GM13977 (cell line): ENCODE measurements around the gene MMS19.

Experiments used
- DNase-seq: peaks from one replicate; pipeline ENCODE4 v3.0.0; 2012; ENCODE audit warnings: low spot score
- in situ Hi-C: fragments of 300-500 bp; cut with MboI; formaldehyde crosslinking; loops from one replicate; pipeline ENCODE4 v1.12.0; 2022; ENCODE audit warnings: low sequenced_read_pairs, low pct_unique_long_range_greater_than_20kb, mixed read lengths, inconsistent platforms; ENCODE audit not compliant: unreplicated experiment
- TF ChIP-seq, protein P1 (sequence below): IDR thresholded peaks from 2 replicates; pipeline ENCODE4 v1.5.1; 2012; ENCODE audit warnings: mild to moderate bottlenecking, control low read depth; ENCODE audit not compliant: insufficient read depth; ENCODE audit errors: extremely low read depth, missing control alignments

MMS19 gene

GRCh38 chr10:97459933-97460332, 38.3 kb downstream of the MMS19 start:
- TF ChIP-seq, protein P1, sequence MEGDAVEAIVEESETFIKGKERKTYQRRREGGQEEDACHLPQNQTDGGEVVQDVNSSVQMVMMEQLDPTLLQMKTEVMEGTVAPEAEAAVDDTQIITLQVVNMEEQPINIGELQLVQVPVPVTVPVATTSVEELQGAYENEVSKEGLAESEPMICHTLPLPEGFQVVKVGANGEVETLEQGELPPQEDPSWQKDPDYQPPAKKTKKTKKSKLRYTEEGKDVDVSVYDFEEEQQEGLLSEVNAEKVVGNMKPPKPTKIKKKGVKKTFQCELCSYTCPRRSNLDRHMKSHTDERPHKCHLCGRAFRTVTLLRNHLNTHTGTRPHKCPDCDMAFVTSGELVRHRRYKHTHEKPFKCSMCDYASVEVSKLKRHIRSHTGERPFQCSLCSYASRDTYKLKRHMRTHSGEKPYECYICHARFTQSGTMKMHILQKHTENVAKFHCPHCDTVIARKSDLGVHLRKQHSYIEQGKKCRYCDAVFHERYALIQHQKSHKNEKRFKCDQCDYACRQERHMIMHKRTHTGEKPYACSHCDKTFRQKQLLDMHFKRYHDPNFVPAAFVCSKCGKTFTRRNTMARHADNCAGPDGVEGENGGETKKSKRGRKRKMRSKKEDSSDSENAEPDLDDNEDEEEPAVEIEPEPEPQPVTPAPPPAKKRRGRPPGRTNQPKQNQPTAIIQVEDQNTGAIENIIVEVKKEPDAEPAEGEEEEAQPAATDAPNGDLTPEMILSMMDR: no peak
- in situ Hi-C loops: no loop called here
- no peak for DNase-seq

GRCh38 chr10:97459111-97459510, 39.1 kb downstream of the MMS19 start:
- in situ Hi-C loops: no loop called here
- DNase-seq: no peak
- TF ChIP-seq, protein P1: no peak

GRCh38 chr10:97456686-97457065, 41.5 kb downstream of the MMS19 start:
- in situ Hi-C loops: no loop called here
- no peak for DNase-seq

GRCh38 chr10:97456034-97456685, 42.1 kb downstream of the MMS19 start:
- DNase-seq: no peak
- in situ Hi-C loops: no loop called here
- TF ChIP-seq, protein P1: no peak

More at GRCh38 chr10:97456686-97457065, 41.5 kb downstream of the MMS19 start:
- TF ChIP-seq, protein P1: no peak

- in situ Hi-C loops: no loop called here
- TF ChIP-seq, protein P1: no peak
- DNase-seq: no peak
These were observed 43.7 kb downstream of the MMS19 start for GRCh38 chr10:97454330-97455036.

- TF ChIP-seq, protein P1: no peak
- DNase-seq: no peak
- in situ Hi-C loops: no loop called here
These were observed 45.9 kb downstream of the MMS19 start for GRCh38 chr10:97452352-97452751.
